ENCODE data around the gene SEMA5A.
"Not testable (repeated sequence)": the region's sequence is repeated elsewhere in the genome, so short reads cannot be mapped to it uniquely, and the experiment has no call there.

Gene SEMA5A

DNA sequence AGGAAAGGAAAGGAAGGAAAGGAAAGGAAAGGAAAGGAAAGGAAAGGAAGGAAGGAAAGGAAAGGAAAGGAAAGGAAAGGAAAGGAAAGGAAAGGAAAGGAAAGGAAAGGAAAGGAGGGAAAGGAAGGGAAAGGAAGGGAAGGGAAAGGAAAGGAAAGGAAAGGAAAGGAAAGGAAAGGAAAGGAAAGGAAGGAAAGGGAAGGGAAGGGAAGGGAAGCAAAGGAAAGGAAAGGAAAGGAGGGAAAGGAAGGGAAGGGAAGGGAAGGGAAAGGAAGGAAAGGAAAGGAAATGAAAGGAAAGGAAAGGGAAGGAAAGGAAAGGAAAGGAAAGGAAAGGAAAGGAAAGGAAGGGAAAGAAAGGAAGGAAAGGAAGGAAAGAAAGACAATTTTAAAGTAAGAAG lies 192.8 kb downstream of the SEMA5A start:
- not testable (repeated sequence) for DNase-seq

DNA sequence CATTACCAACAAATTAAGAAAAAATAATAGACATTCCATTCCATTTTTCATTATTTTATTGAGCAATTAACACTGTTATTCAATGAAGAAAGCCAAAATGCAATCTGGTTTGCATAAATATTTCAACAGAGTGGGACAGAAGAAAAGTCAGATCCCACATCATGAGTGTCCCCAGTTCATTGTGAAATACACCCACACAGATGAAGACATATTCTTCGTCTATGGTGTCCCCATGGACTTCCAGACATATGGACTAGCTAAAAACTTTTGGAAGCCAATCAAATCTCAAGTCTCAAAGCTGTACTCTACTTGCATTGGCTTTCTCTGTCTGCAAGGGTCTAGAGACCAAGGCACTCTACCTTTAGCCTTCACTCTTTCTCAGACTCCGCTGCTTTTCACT lies 194.3 kb downstream of the SEMA5A start:
- DNase-seq: no peak

DNA sequence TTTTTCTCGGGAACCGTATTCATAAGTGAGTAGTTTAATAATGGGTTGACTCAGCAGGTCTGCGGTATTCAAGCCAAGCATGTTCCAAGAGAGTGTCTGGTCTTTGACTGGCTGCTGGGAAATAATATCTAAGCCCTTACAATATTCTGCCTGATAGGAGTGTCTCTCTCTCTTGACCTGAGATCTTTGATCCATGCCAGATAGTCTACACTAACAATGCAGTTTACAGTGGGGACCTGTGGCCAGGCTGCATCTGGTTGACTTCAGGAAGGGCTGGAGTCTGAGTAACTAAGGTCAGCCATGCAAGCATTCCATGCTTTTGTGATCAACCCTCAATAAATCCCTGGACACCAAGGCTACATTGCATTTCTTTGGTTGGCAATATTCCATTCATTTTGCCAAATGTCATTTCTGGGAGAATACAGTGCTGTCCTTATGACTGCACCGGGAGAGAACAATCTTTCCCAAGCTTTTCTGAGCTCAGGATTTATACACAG lies 195.5 kb downstream of the SEMA5A start:
- no peak for DNase-seq

- DNase-seq: no peak
These were observed 197.4 kb downstream of the SEMA5A start for GRCh38 chr5:9348401-9348996.

DNA sequence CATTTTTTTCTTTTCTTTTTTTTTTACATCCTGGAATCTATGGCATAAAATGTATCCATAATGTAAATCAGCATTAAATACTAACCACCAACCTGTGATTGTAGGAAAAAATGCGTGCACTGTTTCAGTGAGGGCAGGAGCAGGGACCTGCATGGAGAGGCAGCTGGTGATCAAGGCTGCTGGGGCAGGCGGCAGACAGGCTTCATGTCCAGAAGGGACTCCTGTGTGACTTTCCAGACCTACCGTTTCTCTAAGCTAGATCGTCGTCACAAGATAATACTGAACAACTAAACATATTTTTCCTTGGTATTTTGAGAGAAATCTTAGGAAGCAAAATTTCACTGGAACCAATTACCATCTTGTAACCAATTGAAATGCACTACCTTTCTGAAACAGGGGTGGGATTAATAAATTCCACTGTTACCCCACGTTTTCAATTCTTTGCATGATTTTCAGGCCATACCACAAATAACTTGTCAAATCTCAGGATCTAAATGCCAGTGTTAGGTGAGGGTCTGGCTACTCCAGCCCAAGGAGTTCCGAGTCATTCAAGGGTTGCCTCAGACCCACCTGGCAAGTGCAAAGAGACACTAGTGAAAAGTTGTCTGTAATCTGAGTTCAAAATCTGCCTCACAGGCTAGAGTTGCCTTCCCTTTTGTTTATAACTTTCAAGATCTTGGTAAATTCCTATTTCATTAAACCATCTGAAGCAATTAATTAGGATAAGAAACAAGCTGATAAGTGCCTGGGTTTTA lies 198.2 kb downstream of the SEMA5A start:
- DNase-seq: no peak

DNA sequence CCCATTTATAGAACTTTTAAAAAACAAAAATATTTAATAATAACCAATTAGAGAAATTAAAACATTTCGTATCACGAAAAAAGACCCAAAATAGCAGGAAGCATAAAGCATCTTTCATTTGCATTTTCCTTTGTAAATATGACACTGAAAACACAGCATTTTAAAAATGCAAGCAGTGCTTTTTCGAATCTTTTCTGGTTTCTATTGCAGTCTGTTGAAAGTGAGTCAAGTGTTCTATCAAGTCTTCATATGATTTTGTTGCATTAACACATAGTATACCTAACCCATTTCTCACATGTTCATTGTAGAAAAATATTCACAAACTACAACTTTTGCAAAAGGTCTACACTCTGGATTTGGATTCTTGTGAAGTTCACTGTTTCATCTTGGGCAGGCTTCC lies 198.8 kb downstream of the SEMA5A start:
- no peak for DNase-seq

DNA sequence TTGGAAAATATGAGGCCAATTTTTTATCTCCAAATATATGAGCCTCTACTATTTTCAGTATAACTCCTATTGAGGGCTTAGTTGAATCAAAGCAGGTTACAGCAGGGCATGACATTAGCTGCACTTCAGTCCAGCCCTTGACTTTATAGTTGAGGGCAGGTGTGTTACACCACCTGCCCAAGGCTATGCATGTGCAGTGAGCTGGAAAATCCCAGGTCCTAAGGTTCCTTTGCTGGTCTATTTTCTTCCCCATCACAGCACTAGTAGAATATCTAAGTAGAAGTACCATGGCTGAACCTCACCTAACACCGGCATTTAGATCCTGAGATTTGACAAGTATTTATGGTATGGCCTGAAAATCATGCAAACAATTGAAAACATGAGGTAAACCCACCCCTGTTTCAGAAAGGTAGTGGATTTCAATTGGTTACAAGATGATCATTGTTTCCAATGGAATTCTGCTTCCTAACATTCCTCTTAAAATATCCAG lies 201.1 kb downstream of the SEMA5A start:
- DNase-seq: no peak

DNA sequence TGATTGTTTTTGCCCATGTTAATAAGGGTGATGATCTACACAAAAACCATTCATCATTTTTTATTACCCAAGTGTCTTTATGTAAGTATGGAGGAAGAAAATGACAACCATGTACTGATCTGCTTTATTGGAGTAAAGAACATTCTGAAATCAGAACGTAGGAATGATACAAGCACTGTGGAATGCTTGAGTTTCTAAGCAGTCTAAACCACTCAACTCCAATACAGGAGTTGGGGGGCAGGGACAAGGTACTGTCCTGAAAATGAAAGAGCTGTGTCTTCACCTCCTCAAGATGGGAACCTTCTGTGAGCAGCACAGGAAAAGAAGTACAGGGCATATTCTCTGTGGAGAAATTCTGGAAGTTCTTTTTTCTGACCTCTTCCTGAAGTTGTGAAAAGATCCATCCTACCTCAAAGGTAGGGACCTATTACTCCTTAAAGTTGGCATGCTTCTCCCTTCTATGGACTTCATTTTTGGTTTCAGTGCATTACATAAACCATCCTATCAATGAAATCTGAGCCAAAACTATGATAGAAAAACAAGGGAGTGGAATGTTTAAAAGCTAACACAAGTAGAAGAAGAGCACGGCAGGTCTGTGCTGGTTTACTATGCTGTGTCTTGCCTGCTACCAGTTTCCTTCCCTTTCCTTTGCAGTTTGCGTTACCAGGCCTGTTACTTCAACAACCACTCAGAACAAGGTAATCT lies 202.6 kb downstream of the SEMA5A start:
- DNase-seq: no peak

GRCh38 chr5:9342161-9342787 lies 203.6 kb downstream of the SEMA5A start:
- no peak for DNase-seq

DNA sequence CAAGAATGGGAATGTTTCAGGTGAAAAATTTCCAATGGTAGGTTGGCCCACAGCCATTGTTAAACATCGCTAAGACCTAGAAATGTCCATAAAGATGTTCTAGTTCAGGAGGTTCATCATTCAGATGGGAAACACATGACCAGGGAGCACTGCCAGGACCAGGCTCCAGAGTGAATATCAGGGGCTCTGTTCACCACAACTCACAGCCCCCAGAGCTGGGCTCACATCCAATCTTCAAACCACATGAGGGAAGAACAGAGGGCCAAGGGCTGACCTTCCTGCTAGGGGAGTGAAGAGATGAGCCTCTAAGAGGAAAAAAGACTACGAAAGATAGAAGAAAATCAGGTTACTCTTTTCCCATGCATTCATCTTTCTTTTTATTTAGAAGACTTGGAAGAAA lies 205.8 kb downstream of the SEMA5A start:
- no peak for DNase-seq

GRCh38 chr5:9339206-9339818 lies 206.6 kb downstream of the SEMA5A start:
- no peak for DNase-seq

DNA sequence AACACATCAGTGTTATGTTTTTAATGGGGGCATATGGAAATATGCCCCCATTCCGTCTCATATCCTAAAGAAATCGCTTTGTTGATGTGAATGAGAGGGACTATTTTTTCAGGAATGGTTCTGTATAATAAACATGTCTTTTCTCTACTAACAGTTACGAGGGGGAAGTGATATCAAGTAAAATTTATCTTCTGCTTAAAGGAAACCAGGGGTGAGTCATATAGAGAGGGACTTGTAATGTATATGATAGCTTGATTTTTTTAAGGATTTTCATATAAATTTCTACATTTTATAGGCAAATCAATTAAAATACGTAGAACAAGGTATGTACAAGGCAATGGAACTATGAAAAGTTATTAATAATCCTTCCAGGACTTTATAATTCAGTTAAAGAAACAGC lies 207.1 kb downstream of the SEMA5A start:
- DNase-seq: no peak

- peak in 4 of 14 donors; percentile 6 to 36 (median 24) for DNase-seq
These were observed 207.8 kb downstream of the SEMA5A start for GRCh38 chr5:9337928-9338595.

DNA sequence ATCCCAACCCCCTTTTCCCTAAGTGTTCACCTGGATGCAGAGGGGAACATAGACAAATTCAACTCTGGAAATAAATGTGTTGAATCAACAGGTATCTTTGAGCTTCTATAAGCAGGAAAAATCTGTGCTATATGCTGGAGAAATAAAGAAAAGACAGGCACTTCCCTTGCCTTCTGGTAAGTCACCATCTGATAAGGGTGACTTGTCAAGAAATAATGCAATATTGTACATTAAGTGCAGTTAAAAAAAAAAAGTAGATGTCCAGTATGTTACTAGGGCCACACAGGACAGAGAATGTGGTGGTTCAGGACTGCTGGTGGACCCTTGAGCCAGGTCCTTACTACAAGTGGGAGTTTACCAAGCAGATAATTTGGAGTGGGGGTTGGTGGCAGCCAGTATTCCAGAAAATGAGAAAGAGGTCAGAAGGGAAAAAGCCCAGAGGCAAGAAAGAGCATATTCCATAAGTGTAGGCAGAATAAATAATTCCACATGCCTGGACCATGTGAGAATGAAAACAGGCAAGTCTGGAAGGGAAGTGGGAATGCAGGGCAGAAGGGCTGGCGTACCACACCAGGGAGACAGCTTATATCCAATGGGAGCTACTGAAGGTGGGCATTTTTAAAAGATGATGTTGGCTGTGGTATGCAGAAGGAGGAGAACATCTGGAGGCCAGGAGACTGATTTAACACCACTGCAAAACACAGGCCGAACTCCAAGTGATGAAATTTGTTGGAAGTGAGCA lies 209.9 kb downstream of the SEMA5A start:
- DNase-seq: no peak

DNA sequence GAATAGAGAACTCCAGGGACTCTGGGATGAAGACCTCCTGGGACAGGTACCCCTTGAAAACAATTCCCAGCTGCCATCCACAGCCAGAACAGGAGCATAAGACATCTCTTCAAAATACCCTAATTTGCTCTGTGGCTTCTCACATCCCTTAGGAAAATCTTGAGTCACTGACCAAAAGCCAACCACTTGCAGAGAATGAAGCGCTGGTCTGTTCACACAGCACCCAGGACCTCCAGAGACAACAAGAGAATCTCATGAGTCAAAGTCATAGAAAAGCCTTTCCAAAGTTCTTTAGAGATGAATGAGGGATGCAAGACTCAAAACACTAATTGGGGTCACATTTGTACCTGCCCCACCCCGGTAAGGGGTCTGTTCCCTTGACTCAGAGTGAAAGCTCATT lies 210.6 kb downstream of the SEMA5A start:
- DNase-seq: no peak

DNA sequence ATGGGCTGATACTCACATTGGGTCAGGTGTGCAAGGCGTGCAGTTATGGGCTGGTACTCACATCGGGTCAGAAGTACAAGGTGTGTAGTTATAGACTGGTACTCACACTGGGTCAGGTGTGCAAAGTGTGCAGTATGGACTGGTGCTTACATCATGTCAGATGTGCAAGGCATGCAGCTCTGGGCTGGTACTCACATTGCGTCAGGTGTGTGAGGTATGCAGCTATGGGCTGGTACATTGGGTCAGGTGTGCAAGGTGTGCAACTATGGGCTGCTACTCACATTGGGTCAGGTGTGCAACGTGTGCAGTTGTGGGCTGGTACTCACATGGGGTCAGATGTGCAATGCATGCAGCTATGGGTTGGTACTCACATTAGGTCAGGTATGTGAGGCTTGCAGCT lies 213.8 kb downstream of the SEMA5A start:
- DNase-seq: no peak

- DNase-seq: no peak
These were observed 214.5 kb downstream of the SEMA5A start for GRCh38 chr5:9331372-9331771.

DNA sequence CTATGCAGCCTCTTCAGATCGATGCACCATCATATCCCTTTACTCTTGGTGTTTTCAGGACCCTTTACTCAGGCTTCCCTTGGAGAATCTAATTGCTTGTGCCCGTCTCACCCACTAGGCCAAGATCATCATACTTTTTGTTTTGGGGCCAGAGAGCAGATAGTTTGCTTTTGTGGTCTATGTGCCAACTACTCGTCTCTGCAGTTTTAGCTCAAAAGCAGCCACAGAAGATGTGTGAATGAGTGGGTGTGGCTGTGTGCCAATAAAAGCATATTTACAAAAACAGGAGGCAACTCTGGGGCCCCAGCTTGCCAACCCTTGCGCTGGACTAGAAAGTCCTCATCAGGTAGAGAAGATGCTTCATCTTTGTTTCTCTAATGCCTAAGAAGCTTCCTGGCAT lies 216.8 kb downstream of the SEMA5A start:
- no peak for DNase-seq

- DNase-seq: no peak
These were observed 220.3 kb downstream of the SEMA5A start for GRCh38 chr5:9325549-9325948.

GRCh38 chr5:9324348-9325077 lies 221.4 kb downstream of the SEMA5A start:
- no peak for DNase-seq

Data from C1 segment of cervical spinal cord (tissue), 14 donors.